T-cell (primary cell): ENCODE results near the gene PICK1. TPM values are rescaled to one million over a fixed set of nuclear protein-coding genes. Genes with fewer than 3 reads are reported as not detected.

Experiments
- ATAC-seq, 4 experiments: fragments of 200-7000 bp in 3 of 4; fragments of 150-1000 bp in 1 of 4; cut with Tn5 transposase; replicated peaks in 1 of 4; 1 replicate in 3 of 4; 2 replicates in 1 of 4; pipeline ENCODE4 v1.10.0; 2021; ENCODE audit warnings: moderate library complexity in 3 of 4, mild to moderate bottlenecking in 2 of 4, moderate number of reproducible peaks in 1 of 4
- CTCF ChIA-PET, 2 donors: fragments of 300-600 bp; sonication (Branson Sonifier 250); formaldehyde crosslinking; loops; one replicate each; lab custom pipeline; 2022; ENCODE audit warnings: antibody characterized with exemption in 2 of 2; lab: Charles Lee
- POLR2A ChIA-PET, 2 donors: fragments of 300-600 bp; sonication (Branson Sonifier 250); formaldehyde crosslinking; loops; one replicate each; lab custom pipeline; 2022; ENCODE audit warnings: antibody characterized with exemption in 2 of 2; lab: Charles Lee
- DNase-seq, 35 experiments: peaks; one replicate each; pipeline versions ENCODE4 v3.0.0 to v3.0.0-alpha.2; 2013 to 2023
- H3K27ac ChIP-seq: one replicate; pipeline ENCODE4 v1.5.1; 2013; ENCODE audit warnings: low read length
- H3K27me3 ChIP-seq, 2 experiments: replicated peaks in 1 of 2; 1 replicate in 1 of 2; 2 replicates in 1 of 2; pipeline versions ENCODE4 v1.6.1 to v1.7.0; 2013; ENCODE audit warnings: low read length in 1 of 2, mixed read lengths in 1 of 2; ENCODE audit not compliant: control insufficient read depth in 2 of 2, insufficient read depth in 2 of 2; ENCODE audit errors: extremely low read depth in 1 of 2
- H3K36me3 ChIP-seq, 2 donors: 1 replicate in 1 of 2; 2 replicates in 1 of 2; pipeline versions ENCODE4 v1.6.1 to v1.7.0; 2013; ENCODE audit warnings: low read length in 1 of 2; ENCODE audit not compliant: control insufficient read depth in 2 of 2, insufficient read depth in 1 of 2; ENCODE audit errors: extremely low read depth in 1 of 2
- H3K4me1 ChIP-seq, 2 experiments: 1 replicate in 1 of 2; 2 replicates in 1 of 2; pipeline versions ENCODE4 v1.6.1 to v1.7.0; 2013; ENCODE audit warnings: low read length in 2 of 2, mixed read lengths in 1 of 2; ENCODE audit not compliant: insufficient read depth in 2 of 2, control insufficient read depth in 1 of 2; ENCODE audit errors: extremely low read depth in 1 of 2
- H3K4me3 ChIP-seq, 2 donors: 1 replicate in 1 of 2; 2 replicates in 1 of 2; pipeline versions ENCODE4 v1.5.1 to v1.7.0; 2013; ENCODE audit warnings: mild to moderate bottlenecking in 2 of 2, low read length in 1 of 2, moderate library complexity in 1 of 2; ENCODE audit not compliant: control insufficient read depth in 1 of 2; ENCODE audit errors: extremely low read depth in 1 of 2
- H3K9me3 ChIP-seq: 2 replicates; pipeline ENCODE4 v1.7.0; 2013
- H3K27ac Mint-ChIP-seq, 2 donors: one replicate each; pipeline ENCODE4 v1.8.0; 2020 to 2021; ENCODE audit warnings: mild to moderate bottlenecking in 2 of 2, mixed read lengths in 2 of 2
- H3K27me3 Mint-ChIP-seq, 2 donors: one replicate each; pipeline ENCODE4 v1.8.0; 2021 to 2022; ENCODE audit warnings: mixed read lengths in 2 of 2
- H3K36me3 Mint-ChIP-seq: one replicate; pipeline ENCODE4 v1.8.0; 2021; ENCODE audit warnings: mixed read lengths
- H3K4me1 Mint-ChIP-seq, 3 donors: one replicate each; pipeline ENCODE4 v1.8.0; 2020 to 2022; ENCODE audit warnings: mixed read lengths in 3 of 3, mild to moderate bottlenecking in 1 of 3
- H3K4me3 Mint-ChIP-seq, 3 donors: one replicate each; pipeline ENCODE4 v1.8.0; 2020 to 2022; ENCODE audit warnings: mild to moderate bottlenecking in 3 of 3, mixed read lengths in 3 of 3, moderate library complexity in 3 of 3
- H3K9me3 Mint-ChIP-seq, 3 donors: one replicate each; pipeline ENCODE4 v1.8.0; 2020 to 2022; ENCODE audit warnings: mixed read lengths in 3 of 3
- WGBS: methylation state at CpG from one replicate; pipeline ENCODE4 v1.1.5; 2013; ENCODE audit warnings: missing lambda C conversion rate; ENCODE audit not compliant: insufficient coverage; 5-methylcytosine and 5-hydroxymethylcytosine counted together
- total RNA-seq, 35 experiments: library from RNA in 6 of 35; stranded (reverse) in 6 of 35; fragments of 120-200 nt in 1 of 35; gene quantifications; one replicate each; pipeline versions ENCODE4 v1.2.1 to v1.2.4 and lab custom pipeline; 2013 to 2026

The PICK1 gene
- total RNA-seq, 5 donors from 2014 or later (not counting 1 experiment from before 2014, with no cell fraction given) = 26.4 to 32.0 (median 27.7) TPM

DNA sequence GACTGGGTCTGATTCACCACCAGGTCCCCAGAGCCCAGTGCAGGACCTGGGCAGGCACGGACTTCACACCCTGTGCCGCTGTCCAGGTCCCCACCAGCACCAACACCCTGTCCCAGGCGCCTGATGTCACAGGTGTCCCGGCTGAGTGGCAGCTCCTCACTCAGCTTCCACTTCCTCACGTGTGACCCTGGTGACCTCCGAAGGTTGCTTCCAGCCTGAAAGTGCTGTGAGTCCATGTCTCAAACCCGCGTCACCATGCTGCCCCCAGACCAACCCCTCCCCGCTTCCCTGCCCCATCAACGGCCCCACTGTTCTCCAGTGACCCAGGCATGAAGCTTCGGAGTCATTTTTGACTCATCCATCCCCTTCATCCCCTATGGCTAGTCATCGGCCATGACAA is 25.7 kb upstream of the PICK1 start:
- POLR2A ChIA-PET = no interaction called here
- no peak for ATAC-seq

GRCh38 chr22:38032681-38033521 is 24.3 kb upstream of the PICK1 start:
- Mint-ChIP-seq H3K4me1 (no peaks in the 10 kb centered on the region), H3K9me3 (no peaks in the 10 kb centered on the region), H3K27me3 (no peaks in the 10 kb centered on the region), H3K36me3 (no peaks in the 10 kb centered on the region), H3K27ac (no peak overlapping the region), H3K4me3 (no peak overlapping the region)
- Histone ChIP-seq H3K4me1 (no peaks in the 10 kb centered on the region), H3K4me3 (no peak overlapping the region), H3K27me3 (peaks cover 0 to 2% of the 10 kb centered on the region in 2 experiments), H3K27ac (no peak overlapping the region), H3K36me3 (no peaks in the 10 kb centered on the region), H3K9me3 (no peaks in the 10 kb centered on the region)
- POLR2A ChIA-PET = no interaction called here
- CTCF ChIA-PET = interaction anchor here in 1 of 2 donors (0.6 kb wide), 1 partner anchor 9 kb away, joined by 3 read pairs; no protein-coding TSS in a partner anchor
- no peak for DNase-seq
- ATAC-seq = no peak
- WGBS = 82% methylated on average over 14 of the region's 19 CpGs

More for the DNA sequence above, 25.7 kb upstream of the PICK1 start:
- Histone ChIP-seq H3K27me3 (peaks cover 0 to 2% of the 10 kb centered on the region in 2 experiments), H3K36me3 (no peaks in the 10 kb centered on the region), H3K9me3 (no peaks in the 10 kb centered on the region), H3K4me3 (no peak overlapping the region), H3K4me1 (peaks cover 0 to 5% of the 10 kb centered on the region in 2 experiments), H3K27ac (no peak overlapping the region)
- Mint-ChIP-seq H3K4me1 (no peaks in the 10 kb centered on the region), H3K36me3 (no peaks in the 10 kb centered on the region), H3K9me3 (no peaks in the 10 kb centered on the region), H3K27ac (no peak overlapping the region), H3K4me3 (no peak overlapping the region), H3K27me3 (no peaks in the 10 kb centered on the region)
- CTCF ChIA-PET = no interaction called here
- 89% methylated on average over 7 of the region's 12 CpGs for WGBS
- no peak for DNase-seq

DNA sequence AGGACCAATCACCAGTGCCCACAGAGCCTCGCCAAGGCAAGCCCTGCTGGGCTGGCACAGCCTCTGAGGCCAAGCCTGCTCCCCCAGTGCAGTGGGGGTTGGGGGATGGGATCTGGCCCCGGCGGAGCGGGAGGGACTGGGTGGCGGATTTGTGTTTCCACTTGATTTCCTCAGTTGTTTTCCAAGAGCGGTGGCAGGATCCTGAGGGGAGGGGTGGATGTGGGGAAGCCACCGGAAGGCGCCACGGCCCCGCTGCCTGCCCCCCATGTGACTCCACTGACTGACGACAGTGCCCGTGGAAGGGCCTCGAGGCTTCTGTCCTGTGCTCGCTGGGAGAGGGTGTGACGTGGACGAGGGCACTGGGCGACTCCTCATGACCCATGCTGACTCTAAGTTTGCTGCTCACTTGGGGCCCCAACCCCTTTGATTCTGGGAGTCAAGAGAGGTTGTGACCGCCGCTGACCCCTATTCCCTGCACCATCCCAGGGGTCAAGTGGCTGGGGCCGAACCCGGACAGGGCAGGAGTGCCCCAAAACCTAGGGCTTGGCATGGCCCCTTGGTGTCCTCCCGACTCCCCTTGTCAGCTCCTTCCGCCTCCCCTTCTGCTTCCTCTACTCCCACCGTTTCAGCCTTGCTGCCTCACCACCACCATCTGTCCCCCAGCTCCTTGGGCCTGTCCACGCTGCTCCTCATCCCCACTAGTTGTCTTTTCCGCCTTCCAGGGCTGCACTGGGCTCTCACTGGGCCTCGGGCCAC is 23.5 kb upstream of the PICK1 start:
- ChIA-PET CTCF (interaction anchor here in 1 of 2 donors (0.6 kb wide), 1 partner anchor 10 kb away, joined by 3 read pairs; no protein-coding TSS in a partner anchor), POLR2A (no interaction called here)
- Histone ChIP-seq H3K27me3 (peaks cover 0 to 2% of the 10 kb centered on the region in 2 experiments), H3K9me3 (no peaks in the 10 kb centered on the region), H3K27ac (no peak overlapping the region), H3K36me3 (no peaks in the 10 kb centered on the region), H3K4me1 (no peaks in the 10 kb centered on the region), H3K4me3 (no peak overlapping the region)
- no peaks in the 10 kb centered on the region for H3K36me3 Mint-ChIP-seq
- H3K4me3 Mint-ChIP-seq = no peak overlapping the region
- WGBS = 84% methylated on average over 23 of the region's 27 CpGs
- ATAC-seq (no peak), DNase-seq (no peak)
- H3K27me3 Mint-ChIP-seq = no peaks in the 10 kb centered on the region
- H3K9me3 Mint-ChIP-seq = no peaks in the 10 kb centered on the region
- H3K27ac Mint-ChIP-seq = no peak overlapping the region
- H3K4me1 Mint-ChIP-seq = no peaks in the 10 kb centered on the region

DNA sequence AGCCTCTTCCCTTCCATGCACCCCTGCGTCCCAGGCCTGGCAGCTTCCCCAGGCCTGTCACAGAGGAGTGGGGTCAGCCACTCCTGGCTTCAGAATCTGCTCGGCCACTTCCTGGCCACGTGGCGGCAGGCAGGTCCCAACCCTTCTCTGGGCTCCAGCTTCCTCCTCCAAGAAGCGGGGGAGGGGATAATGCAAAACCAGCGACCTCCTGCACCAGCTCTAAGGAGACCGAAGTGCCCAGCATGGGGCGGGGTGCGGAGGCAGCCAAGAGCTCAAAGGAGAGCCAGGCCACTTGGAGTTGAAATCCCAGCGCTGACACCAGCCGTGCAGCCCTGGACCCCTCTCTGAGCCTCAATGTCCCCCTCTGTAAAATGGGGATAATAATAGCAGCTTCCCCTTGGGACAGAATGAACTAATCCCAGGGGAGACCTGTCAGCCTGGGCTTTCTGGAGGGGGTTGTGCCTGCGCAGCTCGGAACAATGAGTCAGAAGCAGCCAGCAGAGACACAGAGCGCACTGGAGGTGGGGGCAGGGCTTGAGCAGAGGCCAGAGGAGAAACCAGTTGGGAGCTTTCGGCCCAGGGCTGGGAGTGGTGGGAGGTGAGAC is 22.8 kb upstream of the PICK1 start:
- Mint-ChIP-seq H3K4me1 (no peaks in the 10 kb centered on the region), H3K27ac (no peak overlapping the region), H3K4me3 (no peak overlapping the region), H3K36me3 (no peaks in the 10 kb centered on the region), H3K9me3 (no peaks in the 10 kb centered on the region), H3K27me3 (no peaks in the 10 kb centered on the region)
- DNase-seq (no peak), ATAC-seq (no peak)
- H3K27ac ChIP-seq = no peak overlapping the region
- H3K4me3 ChIP-seq = no peak overlapping the region
- WGBS = 71% methylated on average over 11 of the region's 15 CpGs
- no peaks in the 10 kb centered on the region for H3K9me3 ChIP-seq
- H3K36me3 ChIP-seq = no peaks in the 10 kb centered on the region
- H3K27me3 ChIP-seq = peaks cover 0 to 4% of the 10 kb centered on the region in 2 experiments
- ChIA-PET POLR2A (no interaction called here), CTCF (interaction anchor here in 1 of 2 donors (0.6 kb wide), 1 partner anchor 38 kb away, joined by 3 read pairs; no protein-coding TSS in a partner anchor)
- no peaks in the 10 kb centered on the region for H3K4me1 ChIP-seq

DNA sequence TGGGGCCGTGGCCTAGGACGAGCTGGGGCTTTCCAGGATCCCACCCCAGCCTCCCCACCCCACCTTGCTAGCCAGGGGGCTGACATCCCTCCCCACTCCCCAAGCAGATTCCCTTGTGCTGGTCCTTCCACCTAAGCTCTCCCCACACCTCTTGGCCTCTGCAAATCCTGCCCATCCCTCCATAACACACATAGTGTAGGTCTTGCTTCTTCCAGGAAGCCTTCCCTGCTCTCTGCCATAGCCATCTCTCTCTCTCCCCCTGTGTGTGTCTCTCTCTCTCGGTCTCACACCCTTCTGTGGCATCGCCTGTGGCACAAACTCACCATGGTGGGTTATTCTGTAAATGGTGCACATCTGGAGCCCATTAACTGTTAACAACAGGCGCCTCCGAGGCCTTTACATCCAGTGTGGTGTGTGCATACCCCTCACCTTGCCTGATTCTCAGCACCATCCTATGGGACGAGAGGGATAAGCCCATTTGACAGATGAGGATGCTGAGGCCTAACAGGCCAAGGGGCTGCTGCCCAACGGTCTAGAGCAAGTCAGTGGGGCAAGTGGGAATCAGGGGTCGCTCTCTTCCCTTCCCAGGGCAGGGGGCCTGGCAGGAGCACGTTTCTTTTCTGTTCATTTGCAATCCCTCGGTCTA is 22.2 kb upstream of the PICK1 start:
- no peaks in the 10 kb centered on the region for H3K4me1 ChIP-seq
- H3K9me3 ChIP-seq = no peaks in the 10 kb centered on the region
- no peaks in the 10 kb centered on the region for H3K36me3 ChIP-seq
- no peaks in the 10 kb centered on the region for H3K9me3 Mint-ChIP-seq
- POLR2A ChIA-PET = no interaction called here
- 82% methylated on average over 5 of the region's 11 CpGs for WGBS
- H3K4me3 Mint-ChIP-seq = no peak overlapping the region
- no peaks in the 10 kb centered on the region for H3K36me3 Mint-ChIP-seq
- H3K4me1 Mint-ChIP-seq = no peaks in the 10 kb centered on the region
- H3K27me3 Mint-ChIP-seq = no peaks in the 10 kb centered on the region
- H3K27me3 ChIP-seq = peaks cover 0 to 4% of the 10 kb centered on the region in 2 experiments
- CTCF ChIA-PET = interaction anchor here in 1 of 2 donors (0.6 kb wide), 1 partner anchor 39 kb away, joined by 3 read pairs; no protein-coding TSS in a partner anchor
- H3K4me3 ChIP-seq = no peak overlapping the region
- ATAC-seq (no peak), DNase-seq (no peak)
- no peak overlapping the region for H3K27ac Mint-ChIP-seq
- H3K27ac ChIP-seq = no peak overlapping the region

GRCh38 chr22:38035530-38035885 is 21.7 kb upstream of the PICK1 start:
- no peaks in the 10 kb centered on the region for H3K4me1 Mint-ChIP-seq
- ATAC-seq = no peak
- WGBS = 92% methylated on average over 5 of the region's 9 CpGs
- no peaks in the 10 kb centered on the region for H3K9me3 Mint-ChIP-seq
- Histone ChIP-seq H3K4me3 (no peak overlapping the region), H3K27me3 (peaks cover 0 to 4% of the 10 kb centered on the region in 2 experiments), H3K9me3 (no peaks in the 10 kb centered on the region), H3K4me1 (no peaks in the 10 kb centered on the region), H3K27ac (no peak overlapping the region), H3K36me3 (no peaks in the 10 kb centered on the region)
- ChIA-PET POLR2A (no interaction called here), CTCF (no interaction called here)
- no peaks in the 10 kb centered on the region for H3K27me3 Mint-ChIP-seq
- no peak overlapping the region for H3K27ac Mint-ChIP-seq
- no peaks in the 10 kb centered on the region for H3K36me3 Mint-ChIP-seq
- DNase-seq = no peak
- H3K4me3 Mint-ChIP-seq = no peak overlapping the region
